Heart left ventricle (tissue), 13 donors: ENCODE results near the gene HAUS2.

ENCODE experiments used
- POLR2A ChIP-seq, 2 donors: fragments of 450-650 bp; IDR thresholded peaks; one replicate each; pipeline ENCODE4 v1.6.1; 2017; ENCODE audit warnings: antibody characterized with exemption in 2 of 2, mild to moderate bottlenecking in 2 of 2, moderate library complexity in 2 of 2
- TF ChIP-seq, protein P1 (sequence below), 12 donors: fragments of 200-600 bp; sonication (generic) in 4 of 12; IDR thresholded peaks; one replicate each; pipeline versions ENCODE4 v1.5.0 to v1.8.0; 2018 to 2022; ENCODE audit warnings: antibody characterized with exemption in 12 of 12, mild to moderate bottlenecking in 5 of 12
- donor health status: ischemic (EF 13 %, LVEDD 7.1; RV severe dilation, severe dysfunction).
- donor health status: DM: no; HTN: yes; CAD: no.
- donor health status: DM: no; HTN: no; CAD: no.
- donor health status: ischemic (EF 25% LVEDD 6.9; RV normal size, moderate dysfunction).
- donor health status: ischemic (EF 25% LVEDD 5.7; RV mildly dilated, moderate dysfunction).
- donor health status: ischemic (EF 35%, LVEDD 5.7; RV mildly dilated, moderate dysfunction).
- donor health status: nonischemic (EF 11% LVEDD 7.7; RV severe dilation, severe dysfunction).
- donor health status: DM: yes; HTN: yes; CAD: no.
- donor health status: PGD.
- donor health status: ischemic (EF 29% LVEDD 5.4; RV normal size, mild dysfunction).
- donor health status: nonischemic (EF 23%, LVEDD 6.1; RV moderate dilation, normal function).

DNA sequence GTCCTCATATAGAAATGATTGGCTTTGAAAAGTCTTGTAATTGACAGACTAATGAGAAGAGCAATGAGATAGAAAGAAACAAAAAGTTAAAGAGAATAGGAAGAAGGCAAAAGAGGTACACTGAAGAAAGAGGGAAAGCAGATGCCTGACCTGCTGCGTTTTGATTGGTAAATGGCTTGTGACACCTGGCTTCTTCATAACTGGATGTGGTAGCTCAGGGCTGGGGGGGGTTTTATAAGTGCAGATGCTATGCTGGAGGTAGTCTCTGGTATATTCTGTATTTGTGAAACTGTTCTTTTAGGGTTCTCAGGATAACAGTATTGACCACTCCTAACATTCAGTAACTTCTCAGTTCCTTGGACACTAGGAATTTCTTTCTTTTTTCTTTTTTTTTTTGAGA lies 28.1 kb downstream of the HAUS2 start:
- no peak for TF ChIP-seq POLR2A (IDR thresholded peaks at IDR 0.05)
- TF ChIP-seq, protein P1, sequence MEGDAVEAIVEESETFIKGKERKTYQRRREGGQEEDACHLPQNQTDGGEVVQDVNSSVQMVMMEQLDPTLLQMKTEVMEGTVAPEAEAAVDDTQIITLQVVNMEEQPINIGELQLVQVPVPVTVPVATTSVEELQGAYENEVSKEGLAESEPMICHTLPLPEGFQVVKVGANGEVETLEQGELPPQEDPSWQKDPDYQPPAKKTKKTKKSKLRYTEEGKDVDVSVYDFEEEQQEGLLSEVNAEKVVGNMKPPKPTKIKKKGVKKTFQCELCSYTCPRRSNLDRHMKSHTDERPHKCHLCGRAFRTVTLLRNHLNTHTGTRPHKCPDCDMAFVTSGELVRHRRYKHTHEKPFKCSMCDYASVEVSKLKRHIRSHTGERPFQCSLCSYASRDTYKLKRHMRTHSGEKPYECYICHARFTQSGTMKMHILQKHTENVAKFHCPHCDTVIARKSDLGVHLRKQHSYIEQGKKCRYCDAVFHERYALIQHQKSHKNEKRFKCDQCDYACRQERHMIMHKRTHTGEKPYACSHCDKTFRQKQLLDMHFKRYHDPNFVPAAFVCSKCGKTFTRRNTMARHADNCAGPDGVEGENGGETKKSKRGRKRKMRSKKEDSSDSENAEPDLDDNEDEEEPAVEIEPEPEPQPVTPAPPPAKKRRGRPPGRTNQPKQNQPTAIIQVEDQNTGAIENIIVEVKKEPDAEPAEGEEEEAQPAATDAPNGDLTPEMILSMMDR (IDR thresholded peaks at IDR 0.05) = no peak
